ENCODE data around the gene CCDC88C.

The CCDC88C gene

DNA sequence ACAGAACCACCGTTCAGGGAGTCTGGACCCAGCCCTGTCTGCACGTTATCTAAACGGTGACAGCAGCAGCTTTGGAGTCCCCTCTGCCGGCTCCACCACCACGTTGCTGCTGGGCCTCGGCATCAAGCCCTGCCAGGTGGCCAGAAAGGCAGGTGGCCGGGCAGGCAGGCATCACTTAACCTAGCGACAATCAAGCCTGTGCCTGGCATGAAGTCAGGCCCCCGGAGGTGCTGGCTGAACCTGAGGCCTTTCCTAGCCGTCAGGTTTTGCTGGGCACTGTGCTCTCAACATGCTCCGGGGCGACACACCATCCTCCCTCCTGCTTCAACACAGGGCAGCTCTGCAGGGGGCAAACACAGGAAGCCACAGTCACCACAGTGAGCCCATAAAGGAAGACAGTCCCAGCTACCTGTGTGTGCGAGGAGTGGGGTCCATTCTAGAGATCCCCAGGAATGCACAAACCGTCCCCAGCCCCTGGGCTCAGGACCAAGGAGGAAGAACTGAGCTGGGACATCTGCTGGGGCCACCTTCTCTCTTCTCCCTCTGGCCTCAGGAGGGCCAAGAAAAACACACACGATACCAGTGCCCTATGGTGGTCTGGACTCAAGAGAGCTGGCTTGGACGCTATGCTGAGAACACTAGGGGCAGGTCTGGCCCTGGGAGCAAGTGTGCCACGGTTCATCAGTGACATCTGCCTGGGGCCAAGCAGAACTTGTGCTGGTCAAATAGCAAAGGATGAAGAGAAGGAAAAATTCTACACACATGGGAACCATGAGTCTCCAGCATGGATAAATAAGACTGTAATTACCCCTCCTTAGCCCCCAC lies 44.7 kb downstream of the CCDC88C start:
- no peak for TF ChIP-seq CTCF (IDR thresholded peaks at IDR 0.05)

DNA sequence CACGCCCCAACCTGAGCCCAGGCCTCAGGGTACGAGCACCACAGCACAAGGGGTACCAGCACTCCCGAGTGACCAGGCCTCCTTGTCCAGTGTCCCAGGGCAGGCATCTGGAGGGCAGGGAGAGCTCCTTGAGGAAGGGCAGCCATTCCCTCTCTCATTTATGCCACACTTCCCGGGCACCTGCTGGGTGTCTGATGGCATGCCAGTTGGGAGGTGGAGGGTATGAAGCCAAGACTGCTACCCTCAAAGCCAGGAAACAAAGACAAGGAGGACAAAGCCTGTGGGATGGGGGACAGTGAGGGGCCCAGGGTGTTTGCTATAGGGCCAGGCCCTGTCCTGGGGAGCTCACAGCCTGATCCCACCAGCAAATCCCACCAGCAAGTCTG lies 45.6 kb downstream of the CCDC88C start:
- no peak for TF ChIP-seq CTCF (IDR thresholded peaks at IDR 0.05)

GRCh38 chr14:91371011-91371989 lies 46.3 kb downstream of the CCDC88C start:
- TF ChIP-seq CTCF (IDR thresholded peaks at IDR 0.05) = no peak

DNA sequence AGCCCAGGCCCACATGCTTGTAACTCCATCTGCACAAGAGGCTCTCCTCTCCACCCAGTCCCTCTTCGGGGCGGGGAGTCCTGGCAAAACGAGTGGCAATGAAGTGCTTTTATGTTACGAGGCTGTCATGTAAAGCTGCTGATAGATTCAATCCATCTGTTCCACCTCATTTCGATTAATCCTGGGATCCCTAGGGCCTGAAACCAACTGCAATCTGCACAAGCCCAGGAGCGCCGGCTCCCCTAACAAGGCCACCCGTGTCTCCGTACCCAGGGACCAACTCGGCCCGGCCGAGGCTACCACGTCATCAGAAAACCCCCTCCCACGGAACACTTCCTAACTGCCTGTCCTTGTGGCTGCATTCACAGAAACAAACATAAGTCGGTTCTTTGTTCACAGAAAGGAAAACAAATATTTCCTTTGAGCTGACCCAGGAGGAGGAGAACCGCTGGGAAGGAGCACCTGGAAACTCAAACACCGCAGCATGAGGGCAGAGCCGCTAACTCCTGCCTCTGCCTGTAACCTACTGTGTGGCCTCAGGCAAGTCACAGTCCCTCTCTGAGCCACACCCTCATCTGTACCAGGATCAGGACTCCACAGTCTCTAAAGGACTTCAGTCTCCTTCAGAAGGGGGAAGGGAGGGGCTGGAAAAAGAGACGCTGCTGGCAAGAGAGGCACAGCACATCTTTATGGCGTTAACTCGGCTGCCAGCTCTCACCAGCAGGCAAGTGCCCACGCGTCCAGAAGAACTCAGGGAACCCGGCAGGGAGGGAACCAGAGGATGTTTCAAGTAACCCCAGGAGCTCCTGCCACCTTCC lies 47.8 kb downstream of the CCDC88C start:
- no peak for TF ChIP-seq CTCF (IDR thresholded peaks at IDR 0.05)

DNA sequence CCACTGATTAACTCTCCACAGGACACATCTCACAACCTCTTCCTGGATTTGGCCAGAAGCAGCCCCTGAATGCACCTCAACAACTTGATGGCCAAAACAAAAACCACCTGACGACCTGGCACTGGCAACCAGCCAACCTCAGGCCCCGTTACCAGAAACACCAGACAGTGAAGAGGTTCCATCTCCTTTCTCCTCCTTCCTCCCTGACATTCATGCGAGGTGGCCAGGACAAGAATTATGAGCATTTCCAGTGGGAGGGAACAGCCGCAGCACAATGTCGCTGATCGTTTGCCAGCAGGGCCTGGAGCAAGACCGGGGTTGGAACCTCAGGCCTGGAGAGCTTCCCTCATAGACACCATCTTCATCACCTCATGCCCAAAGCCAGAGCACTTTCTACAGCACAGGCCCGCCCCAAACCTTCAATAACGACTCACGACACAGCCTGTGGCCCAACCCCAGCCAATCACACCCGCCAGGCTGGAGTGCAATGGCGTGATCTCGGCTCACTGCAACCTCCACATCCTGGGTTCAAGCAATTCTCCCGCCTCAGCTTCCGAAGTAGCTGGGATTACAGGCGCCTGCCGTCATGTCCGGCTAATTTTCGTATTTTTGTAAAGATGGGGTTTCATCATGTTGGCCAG lies 48.7 kb downstream of the CCDC88C start:
- no peak for TF ChIP-seq CTCF (IDR thresholded peaks at IDR 0.05)

GRCh38 chr14:91367173-91368171 lies 50.1 kb downstream of the CCDC88C start:
- no peak for TF ChIP-seq CTCF (IDR thresholded peaks at IDR 0.05)

Data from LNCAP (cell line).